Esophagus muscularis mucosa (tissue), 4 donors: ENCODE results near the gene TERB1. TPM values are rescaled to one million over a fixed set of nuclear protein-coding genes. Genes with fewer than 3 reads are reported as not detected.

Source experiments
- DNase-seq: peaks from one replicate; pipeline ENCODE4 v3.0.0-alpha.2; 2017; ENCODE audit errors: extremely low spot score
- H3K27ac ChIP-seq, 4 donors: fragments of 200-600 bp; sonication (generic); replicated peaks in 1 of 4; 1 replicate in 3 of 4; 2 replicates in 1 of 4; pipeline ENCODE4 v1.5.1; 2016 to 2019; ENCODE audit warnings: mild to moderate bottlenecking in 1 of 4
- H3K27me3 ChIP-seq, 4 donors: fragments of 200-600 bp; sonication (generic); one replicate each; pipeline versions ENCODE4 v1.5.1 to v1.6.0; 2016 to 2019
- H3K36me3 ChIP-seq, 4 donors: fragments of 200-600 bp; sonication (generic); one replicate each; pipeline ENCODE4 v1.5.1; 2016 to 2019
- H3K4me1 ChIP-seq, 4 donors: fragments of 200-600 bp; sonication (generic); one replicate each; pipeline ENCODE4 v1.5.1; 2016 to 2019
- H3K4me3 ChIP-seq, 4 donors: fragments of 200-600 bp; sonication (generic); 1 replicate in 2 of 4; 2 replicates in 2 of 4; pipeline ENCODE4 v1.5.1; 2016 to 2019; ENCODE audit warnings: mild to moderate bottlenecking in 4 of 4, moderate library complexity in 1 of 4
- H3K9me3 ChIP-seq, 4 donors: fragments of 200-600 bp; sonication (generic); 1 replicate in 3 of 4; 2 replicates in 1 of 4; pipeline ENCODE4 v1.5.1; 2016 to 2019
- CTCF ChIP-seq, 3 experiments: fragments of 200-600 bp in 2 of 3; fragments of 450-650 bp in 1 of 3; sonication (generic) in 2 of 3; IDR thresholded peaks; one replicate each; pipeline ENCODE4 v1.5.1; 2017 to 2019; ENCODE audit warnings: antibody characterized with exemption in 3 of 3, mild to moderate bottlenecking in 2 of 3, moderate library complexity in 1 of 3
- EP300 ChIP-seq: sonication (generic); formaldehyde crosslinking; IDR thresholded peaks from one replicate; pipeline ENCODE4 v1.6.1; 2017; ENCODE audit warnings: antibody characterized with exemption
- POLR2A ChIP-seq: fragments of 450-650 bp; IDR thresholded peaks from one replicate; pipeline ENCODE4 v1.6.1; 2017; ENCODE audit warnings: antibody characterized with exemption, moderate library complexity, mild to moderate bottlenecking, low read depth
- POLR2AphosphoS5 ChIP-seq, 2 donors: sonication (generic); formaldehyde crosslinking; IDR thresholded peaks; one replicate each; pipeline ENCODE4 v1.6.1; 2017; ENCODE audit warnings: antibody characterized with exemption in 2 of 2
- WGBS: methylation state at CpG from one replicate; pipeline ENCODE4 v1.1.5; 2018; 5-methylcytosine and 5-hydroxymethylcytosine counted together
- intact Hi-C: fragments of 100-400 bp; cut with DNase I; formaldehyde crosslinking; loops from one replicate; pipeline ENCODE4 v1.15.1; 2023
- total RNA-seq, 4 donors: library from RNA; depleted of rRNA; stranded (reverse); fragments of >200 nt; gene quantifications; one replicate each; pipeline versions ENCODE4 v1.1.0 to v1.2.1, GENCODE V29; 2016

The TERB1 gene
- total RNA-seq, 4 donors from 2014 or later, result not detected

- H3K36me3 ChIP-seq, result peaks cover 0 to 5% (median 3%) of the 10 kb centered on the region in 4 donors
- H3K4me3 ChIP-seq, result no peak overlapping the region
- no peak for TF ChIP-seq CTCF (IDR thresholded peaks at IDR 0.05)
- no peak for TF ChIP-seq EP300
- no peak for TF ChIP-seq POLR2A
- TF ChIP-seq POLR2AphosphoS5 (IDR thresholded peaks at IDR 0.05), result no peak
- H3K9me3 ChIP-seq, result no peaks in the 10 kb centered on the region
- H3K4me1 ChIP-seq, result no peaks in the 10 kb centered on the region
- no peaks in the 10 kb centered on the region for H3K27me3 ChIP-seq
- DNase-seq, result no peak
- H3K27ac ChIP-seq, result no peak overlapping the region
- intact Hi-C loops, result no loop called here
Observed at GRCh38 chr16:66712512-66712911, 88.9 kb downstream of the TERB1 start.

GRCh38 chr16:66711581-66711980, 89.8 kb downstream of the TERB1 start:
- Histone ChIP-seq H3K27ac (no peak overlapping the region), H3K4me1 (peaks cover 2 to 5% (median 3%) of the 10 kb centered on the region in 4 donors), H3K27me3 (no peaks in the 10 kb centered on the region), H3K9me3 (no peaks in the 10 kb centered on the region), H3K4me3 (no peak overlapping the region), H3K36me3 (no peaks in the 10 kb centered on the region)
- intact Hi-C loops, result no loop called here
- TF ChIP-seq CTCF (IDR thresholded peaks at IDR 0.05) (no peak), POLR2AphosphoS5 (IDR thresholded peaks at IDR 0.05) (no peak), EP300 (no peak), POLR2A (no peak)
- DNase-seq, result no peak

- WGBS, result 72% methylated on average over 8 of the region's 8 CpGs
- H3K27ac ChIP-seq, result peak overlapping the region; percentile 61 to 76 (median 68)
Observed at GRCh38 chr16:66706506-66706880, 94.9 kb downstream of the TERB1 start.

GRCh38 chr16:66705790-66706505, 95.4 kb downstream of the TERB1 start:
- Histone ChIP-seq H3K4me1 (peaks cover 17 to 31% (median 27%) of the 10 kb centered on the region in 4 donors), H3K27me3 (no peaks in the 10 kb centered on the region), H3K27ac (peak overlapping the region; percentile 61 to 76 (median 68)), H3K36me3 (no peaks in the 10 kb centered on the region), H3K9me3 (no peaks in the 10 kb centered on the region), H3K4me3 (no peak overlapping the region)
- TF ChIP-seq POLR2A (no peak), CTCF (IDR thresholded peaks at IDR 0.05) (no peak), POLR2AphosphoS5 (IDR thresholded peaks at IDR 0.05) (peak; percentile 11 to 34)
- no peak for DNase-seq
- WGBS, result 61% methylated on average over 11 of the region's 11 CpGs
- intact Hi-C loops, result no loop called here

More at GRCh38 chr16:66706506-66706880, 94.9 kb downstream of the TERB1 start:
- intact Hi-C loops, result no loop called here
- H3K4me1 ChIP-seq, result peaks cover 17 to 31% (median 27%) of the 10 kb centered on the region in 4 donors
- no peaks in the 10 kb centered on the region for H3K36me3 ChIP-seq
- H3K27me3 ChIP-seq, result no peaks in the 10 kb centered on the region
- no peak for DNase-seq
- H3K9me3 ChIP-seq, result no peaks in the 10 kb centered on the region
- TF ChIP-seq POLR2AphosphoS5 (IDR thresholded peaks at IDR 0.05) (no peak), POLR2A (no peak), EP300 (no peak), CTCF (IDR thresholded peaks at IDR 0.05) (no peak)
- no peak overlapping the region for H3K4me3 ChIP-seq

Other genes starting within 250 kb of the TERB1 start
- gene CKLF, start 249.0 kb downstream of the TERB1 start, total RNA-seq, result 10 to 100 TPM; 18.1 to 28.2 (median 24.2) TPM
- 1 to 10 TPM in 3 of 4 donors, not detected in 1; 1.4 to 2.0 (median 1.7) TPM for gene CMTM1, start 235.1 kb downstream of the TERB1 start, total RNA-seq
- gene CMTM2, start 222.1 kb downstream of the TERB1 start, total RNA-seq, result 1 to 10 TPM in 1 of 4 donors, not detected in 3; 1.8 TPM
- gene CMTM3, start 196.9 kb downstream of the TERB1 start, total RNA-seq, result 10 to 100 TPM; 13.7 to 24.5 (median 17.3) TPM
- gene CMTM4, start 104.8 kb downstream of the TERB1 start, total RNA-seq, result 10 to 100 TPM in 3 of 4 donors, 1 to 10 TPM in 1; 9.8 to 19.8 (median 15.0) TPM
- 100 to 1,000 TPM; 167 to 203 (median 186) TPM for gene DYNC1LI2, start 50.0 kb downstream of the TERB1 start, total RNA-seq
- gene NAE1, start 29.4 kb upstream of the TERB1 start, total RNA-seq, result 10 to 100 TPM; 32.7 to 50.7 (median 42.4) TPM
- gene CA7, start 42.8 kb upstream of the TERB1 start, total RNA-seq, result under 1 TPM in 1 of 4 donors, not detected in 3; 0.33 TPM
- 1 to 10 TPM; 5.5 to 9.3 (median 7.6) TPM for gene PDP2, start 78.9 kb upstream of the TERB1 start, total RNA-seq
- gene CDH16, start 117.3 kb upstream of the TERB1 start, total RNA-seq, result under 1 TPM in 1 of 4 donors, not detected in 3; 0.52 TPM
- 10 to 100 TPM; 36.4 to 64.9 (median 55.4) TPM for gene RRAD, start 124.0 kb upstream of the TERB1 start, total RNA-seq
- 100 to 1,000 TPM in 1 of 4 donors, 10 to 100 TPM in 3; 83.1 to 101 (median 95.5) TPM for gene CIAO2B, start 132.8 kb upstream of the TERB1 start, total RNA-seq
- 10 to 100 TPM; 22.0 to 29.7 (median 26.8) TPM for gene CES2, start 133.9 kb upstream of the TERB1 start, total RNA-seq
- gene CES3, start 159.7 kb upstream of the TERB1 start, total RNA-seq, result under 1 TPM in 3 of 4 donors, not detected in 1; 0.23 to 0.42 (median 0.33) TPM
- gene CES4A, start 187.0 kb upstream of the TERB1 start, total RNA-seq, result 1 to 10 TPM; 2.7 to 4.0 (median 3.3) TPM
- 10 to 100 TPM; 20.6 to 39.8 (median 30.6) TPM for gene CBFB, start 227.6 kb upstream of the TERB1 start, total RNA-seq